Mucosa of stomach (tissue), 1 donor: ENCODE data around the gene CR1.
"Not testable (repeated sequence)": the region's sequence is repeated elsewhere in the genome, so short reads cannot be mapped to it uniquely, and the experiment has no call there.

Experiments used
- H3K27me3 ChIP-seq: one replicate; pipeline ENCODE4 v1.7.0; 2013; ENCODE audit warnings: mild to moderate bottlenecking, low read length; ENCODE audit not compliant: control insufficient read depth, insufficient read depth
- H3K36me3 ChIP-seq: one replicate; pipeline ENCODE4 v1.7.0; 2013; ENCODE audit warnings: low read length; ENCODE audit not compliant: control insufficient read depth, insufficient read depth
- H3K4me1 ChIP-seq: one replicate; pipeline ENCODE4 v1.7.0; 2013; ENCODE audit warnings: mild to moderate bottlenecking, low read length; ENCODE audit not compliant: control insufficient read depth, insufficient read depth
- H3K4me3 ChIP-seq: one replicate; pipeline ENCODE4 v1.7.0; 2013; ENCODE audit warnings: low read length
- H3K9ac ChIP-seq: one replicate; pipeline ENCODE4 v1.7.0; 2013; ENCODE audit warnings: mild to moderate bottlenecking, low read length, moderate library complexity
- H3K9me3 ChIP-seq: one replicate; pipeline ENCODE4 v1.7.0; 2013; ENCODE audit warnings: mild to moderate bottlenecking, low read length, moderate library complexity; ENCODE audit not compliant: control insufficient read depth
- donor health status: Pancreatic carcinoma.

The CR1 gene

DNA sequence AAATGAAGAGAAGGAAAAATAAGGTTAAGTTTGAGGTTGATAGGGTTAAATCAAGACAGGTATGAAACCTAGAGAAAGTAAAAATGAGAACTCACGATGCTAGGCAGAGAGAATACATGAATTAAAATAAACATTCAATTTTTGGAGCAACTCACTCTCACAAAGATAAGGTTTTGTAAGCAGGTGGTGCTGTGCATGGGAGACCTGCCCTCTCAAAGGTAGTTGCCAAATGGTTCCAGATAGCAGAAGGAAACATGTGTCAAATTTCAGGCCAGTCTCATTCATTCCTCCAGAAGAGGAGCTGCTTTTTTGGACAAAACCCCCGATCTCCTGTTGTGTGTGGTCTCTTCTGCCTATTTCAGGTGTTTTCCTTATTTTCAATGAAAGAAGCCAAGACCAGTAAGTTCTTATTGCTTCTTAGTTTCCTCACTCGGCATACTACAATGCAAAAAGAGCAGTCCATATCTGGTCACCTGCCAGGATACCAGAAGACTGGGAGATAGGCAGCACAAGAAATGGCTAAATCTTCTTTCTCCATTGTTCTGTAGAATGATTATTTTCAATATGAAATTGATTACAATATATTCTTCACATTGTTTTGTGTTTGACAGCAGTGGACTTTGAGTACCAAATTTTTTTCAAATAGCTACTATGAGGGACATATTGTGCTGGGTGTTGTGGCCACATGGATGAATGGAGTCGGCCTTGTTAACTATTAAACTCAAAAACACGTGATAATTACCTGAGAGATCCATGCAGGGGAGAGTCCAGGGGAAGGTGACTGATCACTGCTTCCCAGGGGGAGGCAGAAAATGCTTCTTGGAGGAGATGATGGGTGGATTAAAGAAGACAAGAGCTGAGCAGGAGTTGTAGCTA is 152.6 kb downstream of the CR1 start:
- H3K9ac ChIP-seq: no peak overlapping the region
- no peaks in the 10 kb centered on the region for H3K36me3 ChIP-seq
- no peak overlapping the region for H3K4me3 ChIP-seq
- H3K9me3 ChIP-seq: no peaks in the 10 kb centered on the region
- no peaks in the 10 kb centered on the region for H3K4me1 ChIP-seq
- peaks cover 7% of the 10 kb centered on the region for H3K27me3 ChIP-seq

DNA sequence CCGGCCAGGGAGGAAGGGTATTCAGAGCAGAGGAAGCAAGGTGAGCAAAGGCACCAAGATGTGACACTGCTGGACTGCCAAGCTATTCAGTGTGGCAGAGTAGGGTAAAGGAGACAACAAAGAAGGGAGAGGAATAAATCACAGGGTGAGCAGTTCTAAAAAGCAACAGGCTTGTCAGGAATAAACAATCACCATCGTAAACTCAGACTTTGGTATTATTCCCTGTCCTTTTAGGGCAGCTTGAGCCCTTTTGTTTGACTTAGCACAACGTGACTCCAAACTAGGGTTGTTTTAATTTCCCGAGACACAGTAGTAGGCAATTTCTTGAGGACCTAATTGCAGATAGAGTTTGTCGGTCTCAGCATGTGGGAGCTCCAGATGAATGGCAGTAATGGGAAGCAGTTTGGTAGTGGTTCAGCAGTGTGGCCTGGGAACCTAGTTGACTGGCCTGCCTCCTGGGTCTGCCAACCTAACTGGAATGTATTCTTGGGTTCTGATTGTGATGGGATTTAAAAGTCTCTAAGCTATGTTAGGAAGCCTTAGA is 153.3 kb downstream of the CR1 start:
- H3K4me3 ChIP-seq: no peak overlapping the region
- peaks cover 4% of the 10 kb centered on the region for H3K27me3 ChIP-seq
- H3K4me1 ChIP-seq: no peaks in the 10 kb centered on the region
- H3K9me3 ChIP-seq: no peaks in the 10 kb centered on the region
- H3K36me3 ChIP-seq: no peaks in the 10 kb centered on the region
- H3K9ac ChIP-seq: no peak overlapping the region

DNA sequence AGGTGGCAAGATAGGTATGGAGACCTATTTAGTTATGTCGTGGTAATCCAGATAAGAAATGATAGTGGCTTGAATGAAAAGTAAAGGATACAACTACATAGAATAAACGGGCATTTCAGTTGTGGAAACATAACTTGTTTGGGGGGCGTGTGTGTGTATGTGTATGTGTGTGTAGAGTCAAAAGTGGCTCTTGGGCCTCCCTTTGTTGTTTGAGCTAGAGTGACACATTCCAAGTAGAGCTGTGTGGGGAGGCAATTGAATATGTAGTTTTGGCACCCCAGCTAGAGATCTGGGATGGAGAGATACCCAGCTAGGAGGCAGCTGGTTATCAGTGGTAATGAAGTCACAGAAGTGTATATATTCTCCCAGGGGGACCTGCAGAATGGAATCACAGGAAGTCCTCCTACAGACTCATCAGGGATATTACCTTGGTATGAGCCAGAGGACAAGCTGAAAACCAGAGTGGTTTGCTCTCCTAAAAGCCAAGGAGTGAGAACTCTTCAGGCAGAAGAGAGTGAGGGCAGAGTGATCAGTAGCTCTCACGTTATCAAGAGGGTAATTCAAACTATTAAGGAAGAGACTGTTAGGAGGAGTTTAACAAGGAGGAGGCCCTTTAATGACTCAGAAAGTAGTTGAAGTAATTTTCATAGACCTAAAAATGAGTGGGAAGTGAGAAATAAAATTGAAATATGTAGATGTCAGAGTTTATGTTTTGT is 154.1 kb downstream of the CR1 start:
- H3K9ac ChIP-seq: no peak overlapping the region

GRCh38 chr1:207651583-207651982 is 155.6 kb downstream of the CR1 start:
- Histone ChIP-seq H3K9me3 (no peaks in the 10 kb centered on the region), H3K9ac (no peak overlapping the region), H3K4me3 (no peak overlapping the region), H3K27me3 (no peaks in the 10 kb centered on the region), H3K4me1 (no peaks in the 10 kb centered on the region), H3K36me3 (no peaks in the 10 kb centered on the region)

More for the DNA sequence above, 154.1 kb downstream of the CR1 start:
- H3K36me3 ChIP-seq: no peaks in the 10 kb centered on the region
- peaks cover 4% of the 10 kb centered on the region for H3K27me3 ChIP-seq
- H3K4me1 ChIP-seq: no peaks in the 10 kb centered on the region
- no peaks in the 10 kb centered on the region for H3K9me3 ChIP-seq
- no peak overlapping the region for H3K4me3 ChIP-seq

DNA sequence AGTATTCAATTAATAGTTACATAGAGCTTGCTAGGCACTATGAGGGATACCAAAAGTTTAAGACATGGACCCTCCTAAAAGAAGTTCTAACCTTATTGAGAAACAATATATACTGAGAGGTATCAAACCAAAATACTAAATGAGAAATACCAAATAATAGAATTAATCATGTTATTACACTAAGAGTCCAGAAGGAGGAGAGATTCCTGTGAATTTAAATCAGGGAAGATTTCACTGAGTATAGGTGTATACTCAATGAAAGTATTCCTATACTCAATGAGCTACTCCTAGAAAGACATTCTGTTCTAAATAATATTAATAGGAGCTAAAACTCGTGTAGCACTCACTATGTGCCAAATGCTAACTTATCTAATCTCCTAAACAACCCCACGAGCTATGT is 158.4 kb downstream of the CR1 start:
- H3K36me3 ChIP-seq: no peaks in the 10 kb centered on the region
- no peak overlapping the region for H3K9ac ChIP-seq
- no peaks in the 10 kb centered on the region for H3K27me3 ChIP-seq
- H3K4me3 ChIP-seq: no peak overlapping the region
- H3K4me1 ChIP-seq: no peaks in the 10 kb centered on the region
- H3K9me3 ChIP-seq: no peaks in the 10 kb centered on the region

GRCh38 chr1:207658408-207658807 is 162.5 kb downstream of the CR1 start:
- H3K4me1 ChIP-seq: peaks cover 3% of the 10 kb centered on the region
- no peaks in the 10 kb centered on the region for H3K9me3 ChIP-seq
- no peak overlapping the region for H3K4me3 ChIP-seq
- H3K9ac ChIP-seq: no peak overlapping the region
- no peaks in the 10 kb centered on the region for H3K36me3 ChIP-seq
- no peaks in the 10 kb centered on the region for H3K27me3 ChIP-seq

GRCh38 chr1:207658904-207659485 is 163.0 kb downstream of the CR1 start:
- no peak overlapping the region for H3K9ac ChIP-seq
- no peaks in the 10 kb centered on the region for H3K9me3 ChIP-seq
- H3K4me1 ChIP-seq: peaks cover 3% of the 10 kb centered on the region
- H3K4me3 ChIP-seq: no peak overlapping the region
- H3K27me3 ChIP-seq: no peaks in the 10 kb centered on the region
- no peaks in the 10 kb centered on the region for H3K36me3 ChIP-seq

- no peaks in the 10 kb centered on the region for H3K9me3 ChIP-seq
Measured at GRCh38 chr1:207659545-207660153, 163.7 kb downstream of the CR1 start.

DNA sequence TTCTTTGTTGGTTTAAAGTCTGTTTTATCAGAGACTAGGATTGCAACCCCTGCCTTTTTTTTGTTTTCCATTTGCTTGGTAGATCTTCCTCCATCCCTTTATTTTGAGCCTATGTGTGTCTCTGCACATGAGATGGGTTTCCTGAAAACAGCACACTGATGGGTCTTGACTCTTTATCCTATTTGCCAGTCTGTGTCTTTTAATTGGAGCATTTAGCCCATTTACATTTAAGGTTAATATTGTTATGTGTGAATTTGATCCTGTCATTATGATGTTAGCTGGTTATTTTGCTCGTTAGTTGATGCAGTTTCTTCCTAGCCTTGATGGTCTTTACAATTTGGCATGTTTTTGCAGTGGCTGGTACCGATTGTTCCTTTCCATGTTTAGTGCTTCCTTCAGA is 165.5 kb downstream of the CR1 start:
- H3K9me3 ChIP-seq, H3K36me3 ChIP-seq, H3K9ac ChIP-seq, H3K4me1 ChIP-seq, H3K27me3 ChIP-seq, H3K4me3 ChIP-seq: not testable (repeated sequence)

More at GRCh38 chr1:207659545-207660153, 163.7 kb downstream of the CR1 start:
- Histone ChIP-seq H3K4me1 (peaks cover 3% of the 10 kb centered on the region), H3K4me3 (no peak overlapping the region), H3K9ac (no peak overlapping the region), H3K27me3 (no peaks in the 10 kb centered on the region), H3K36me3 (no peaks in the 10 kb centered on the region)

DNA sequence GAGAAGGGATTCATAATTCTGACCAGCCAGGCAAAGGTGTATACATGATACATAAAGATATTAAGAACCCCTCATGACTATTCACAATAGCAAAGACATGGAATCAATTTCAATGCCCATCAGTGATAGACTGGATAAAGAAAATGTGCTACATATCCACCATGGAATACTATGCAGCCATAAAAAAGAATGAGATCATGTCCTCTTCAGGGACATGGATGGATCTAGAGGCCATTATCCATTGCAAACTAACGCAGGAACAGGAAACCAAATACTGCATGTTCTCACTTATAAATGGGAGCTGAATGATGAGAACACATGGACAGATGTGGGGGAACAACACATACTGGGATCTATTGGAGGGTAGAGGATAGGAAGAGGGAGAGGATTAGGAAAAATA is 170.4 kb downstream of the CR1 start:
- Histone ChIP-seq H3K27me3 (peaks cover 43% of the 10 kb centered on the region), H3K9me3 (no peaks in the 10 kb centered on the region), H3K4me1 (no peaks in the 10 kb centered on the region), H3K9ac (no peak overlapping the region), H3K36me3 (no peaks in the 10 kb centered on the region), H3K4me3 (no peak overlapping the region)

DNA sequence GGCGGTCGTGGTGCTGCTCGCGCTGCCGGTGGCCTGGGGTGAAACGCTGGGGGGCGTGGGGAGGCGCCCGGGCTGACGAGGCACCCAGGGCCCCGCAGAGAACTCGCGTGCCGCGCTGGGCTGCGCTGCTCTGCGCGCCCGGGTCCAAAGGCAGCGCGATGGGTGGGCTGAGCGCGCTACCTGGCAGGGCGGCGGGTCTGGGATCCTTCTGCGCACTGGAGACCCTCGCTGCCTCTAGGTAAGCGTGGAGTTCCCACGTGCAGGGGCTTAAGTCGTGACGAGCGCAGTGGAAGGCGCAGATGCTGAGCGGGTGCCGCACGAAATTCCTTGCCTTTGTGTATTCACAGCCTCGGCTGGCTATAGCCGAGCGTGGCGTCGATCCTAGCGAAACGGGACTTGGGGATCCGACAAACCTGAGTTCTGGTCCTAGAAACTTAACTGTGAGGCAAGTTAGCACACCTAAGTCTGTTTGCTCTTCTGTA is 173.6 kb downstream of the CR1 start:
- Histone ChIP-seq H3K4me1 (no peaks in the 10 kb centered on the region), H3K4me3 (no peak overlapping the region), H3K27me3 (peaks cover 46% of the 10 kb centered on the region), H3K9ac (no peak overlapping the region), H3K36me3 (no peaks in the 10 kb centered on the region), H3K9me3 (no peaks in the 10 kb centered on the region)
